Measurements from ENCODE around the gene YIPF1. TPM values are rescaled to one million over a fixed set of nuclear protein-coding genes. Genes with fewer than 3 reads are reported as not detected.

The YIPF1 gene
- polyA plus RNA-seq, 3 donors, result 24.4 to 51.9 (median 42.1) TPM

DNA sequence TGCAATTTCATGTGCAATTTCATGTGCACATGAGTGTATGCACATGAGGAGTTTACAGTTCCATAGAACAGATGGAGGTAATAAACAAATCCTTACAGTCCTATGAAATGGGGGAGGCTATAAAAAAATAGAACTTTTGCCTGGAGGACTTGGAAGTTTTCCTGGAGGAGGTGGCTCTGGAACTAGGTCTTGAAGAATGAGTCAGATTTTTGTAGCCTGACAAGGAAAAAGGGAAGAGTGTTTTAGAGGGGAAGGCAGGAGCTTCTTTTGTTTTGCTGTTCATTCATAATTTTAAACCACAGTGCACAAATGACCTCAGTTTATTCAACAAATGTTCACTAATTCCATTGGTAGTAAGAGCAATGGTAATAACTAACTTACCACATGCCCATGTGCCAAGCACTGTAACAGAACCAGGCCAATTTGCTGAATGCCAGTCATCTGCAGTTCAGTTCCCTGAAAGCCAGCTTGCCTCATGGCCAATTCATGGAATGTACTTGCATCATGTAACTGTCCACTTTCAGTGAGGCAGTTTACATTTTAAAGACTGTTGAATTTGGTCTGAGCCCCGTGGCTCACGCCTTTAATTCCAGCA lies 7.1 kb upstream of the YIPF1 start:
- Mint-ChIP-seq H3K36me3 (no peaks in the 10 kb centered on the region), H3K4me3 (no peak overlapping the region), H3K27ac (no peak overlapping the region), H3K27me3 (ENCODE audit: low read depth in 3 of 3) (peaks cover 0 to 2% (median 2%) of the 10 kb centered on the region in 3 donors), H3K4me1 (peaks cover 26% of the 10 kb centered on the region), H3K9me3 (no peaks in the 10 kb centered on the region)
- TF ChIP-seq, protein P1, sequence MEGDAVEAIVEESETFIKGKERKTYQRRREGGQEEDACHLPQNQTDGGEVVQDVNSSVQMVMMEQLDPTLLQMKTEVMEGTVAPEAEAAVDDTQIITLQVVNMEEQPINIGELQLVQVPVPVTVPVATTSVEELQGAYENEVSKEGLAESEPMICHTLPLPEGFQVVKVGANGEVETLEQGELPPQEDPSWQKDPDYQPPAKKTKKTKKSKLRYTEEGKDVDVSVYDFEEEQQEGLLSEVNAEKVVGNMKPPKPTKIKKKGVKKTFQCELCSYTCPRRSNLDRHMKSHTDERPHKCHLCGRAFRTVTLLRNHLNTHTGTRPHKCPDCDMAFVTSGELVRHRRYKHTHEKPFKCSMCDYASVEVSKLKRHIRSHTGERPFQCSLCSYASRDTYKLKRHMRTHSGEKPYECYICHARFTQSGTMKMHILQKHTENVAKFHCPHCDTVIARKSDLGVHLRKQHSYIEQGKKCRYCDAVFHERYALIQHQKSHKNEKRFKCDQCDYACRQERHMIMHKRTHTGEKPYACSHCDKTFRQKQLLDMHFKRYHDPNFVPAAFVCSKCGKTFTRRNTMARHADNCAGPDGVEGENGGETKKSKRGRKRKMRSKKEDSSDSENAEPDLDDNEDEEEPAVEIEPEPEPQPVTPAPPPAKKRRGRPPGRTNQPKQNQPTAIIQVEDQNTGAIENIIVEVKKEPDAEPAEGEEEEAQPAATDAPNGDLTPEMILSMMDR (IDR thresholded peaks at IDR 0.05), result no peak
- no peaks in the 10 kb centered on the region for H3K9me3 ChIP-seq (replicated peaks in 1 of 2; ENCODE audit: control insufficient read depth in 1 of 2, insufficient read depth in 1 of 2, low read length in 2 of 2)
- H3K27me3 ChIP-seq (ENCODE audit: control insufficient read depth in 2 of 2, insufficient read depth in 2 of 2, low read length in 2 of 2), result no peaks in the 10 kb centered on the region
- H2AFZ ChIP-seq (ENCODE audit: insufficient read depth, low read depth, low read length, poor library complexity, severe bottlenecking), result no peak overlapping the region
- no peak overlapping the region for H3K9ac ChIP-seq (ENCODE audit: insufficient read depth, low read length, poor library complexity, severe bottlenecking)
- no peak for DNase-seq
- intact Hi-C loops (cut with micrococcal nuclease), result loop anchor here in 1 of 2 donors (10.0 kb wide), 1 partner anchor 158 kb away; the partner anchor contains the start of genes TCEANC2 and TMEM59
- no CpG with 5 or more reads among the region's 2 CpGs for WGBS (ENCODE audit: insufficient coverage)
- H3K4me3 ChIP-seq (replicated peaks in 1 of 3; ENCODE audit: low read depth in 2 of 3, low read length in 3 of 3), result no peak overlapping the region
- no peaks in the 10 kb centered on the region for H4K20me1 ChIP-seq (ENCODE audit: insufficient read depth, low read length)
- H3K4me1 ChIP-seq (ENCODE audit: control insufficient read depth in 1 of 2, insufficient read depth in 2 of 2, low read length in 2 of 2), result peaks cover 15 to 19% of the 10 kb centered on the region in 2 donors
- no peaks in the 10 kb centered on the region for H3K79me2 ChIP-seq (ENCODE audit: insufficient read depth, low read length)
- H3K36me3 ChIP-seq (replicated peaks in 1 of 2; ENCODE audit: control insufficient read depth in 1 of 2, insufficient read depth in 2 of 2, low read length in 2 of 2), result no peaks in the 10 kb centered on the region
- H3K4me2 ChIP-seq (replicated peaks; ENCODE audit: extremely low read depth, low read length, poor library complexity, severe bottlenecking), result no peak overlapping the region
- H3K27ac ChIP-seq (ENCODE audit: low read depth in 1 of 2, low read length in 2 of 2), result no peak overlapping the region

DNA sequence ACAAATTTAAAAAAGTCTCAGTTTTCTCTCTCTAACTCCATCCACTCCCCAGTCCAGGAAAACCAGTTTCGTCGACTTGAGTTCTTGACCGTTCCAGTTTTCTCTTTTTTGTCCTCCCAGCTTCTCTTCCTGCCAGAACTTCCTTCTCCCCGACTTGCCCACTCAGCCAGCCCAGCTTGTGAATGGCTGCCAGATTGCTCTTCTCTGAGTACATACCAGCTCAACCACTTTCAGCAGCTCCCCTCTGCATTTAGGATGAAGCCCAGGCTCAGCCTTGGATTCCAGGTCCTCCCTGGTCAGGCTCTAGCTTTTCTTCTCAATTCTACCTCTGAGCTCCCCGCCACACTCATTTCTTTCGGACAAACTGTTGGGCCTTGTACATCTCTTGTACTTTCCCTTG lies 5.8 kb upstream of the YIPF1 start:
- H3K27ac ChIP-seq (ENCODE audit: low read depth in 1 of 2, low read length in 2 of 2), result no peak overlapping the region
- H3K4me1 ChIP-seq (ENCODE audit: control insufficient read depth in 1 of 2, insufficient read depth in 2 of 2, low read length in 2 of 2), result peaks cover 19 to 24% of the 10 kb centered on the region in 2 donors
- TF ChIP-seq, protein P1 (IDR thresholded peaks at IDR 0.05), result no peak
- H3K36me3 ChIP-seq (replicated peaks in 1 of 2; ENCODE audit: control insufficient read depth in 1 of 2, insufficient read depth in 2 of 2, low read length in 2 of 2), result no peaks in the 10 kb centered on the region
- peaks cover 0 to 2% (median 2%) of the 10 kb centered on the region in 3 donors for H3K27me3 Mint-ChIP-seq (ENCODE audit: low read depth in 3 of 3)
- H3K4me3 ChIP-seq (replicated peaks in 1 of 3; ENCODE audit: low read depth in 2 of 3, low read length in 3 of 3), result no peak overlapping the region
- H4K20me1 ChIP-seq (ENCODE audit: insufficient read depth, low read length), result no peaks in the 10 kb centered on the region
- H3K79me2 ChIP-seq (ENCODE audit: insufficient read depth, low read length), result no peaks in the 10 kb centered on the region
- H3K9me3 Mint-ChIP-seq, result no peaks in the 10 kb centered on the region
- H3K9ac ChIP-seq (ENCODE audit: insufficient read depth, low read length, poor library complexity, severe bottlenecking), result no peak overlapping the region
- DNase-seq, result no peak
- no peak overlapping the region for H2AFZ ChIP-seq (ENCODE audit: insufficient read depth, low read depth, low read length, poor library complexity, severe bottlenecking)
- no peaks in the 10 kb centered on the region for H3K9me3 ChIP-seq (replicated peaks in 1 of 2; ENCODE audit: control insufficient read depth in 1 of 2, insufficient read depth in 1 of 2, low read length in 2 of 2)
- no peak overlapping the region for H3K4me3 Mint-ChIP-seq
- intact Hi-C loops (cut with micrococcal nuclease), result loop anchor here in 1 of 2 donors (10.0 kb wide), 1 partner anchor 159 kb away; the partner anchor contains the start of genes TCEANC2 and TMEM59
- H3K27me3 ChIP-seq (ENCODE audit: control insufficient read depth in 2 of 2, insufficient read depth in 2 of 2, low read length in 2 of 2), result no peaks in the 10 kb centered on the region
- no peak overlapping the region for H3K4me2 ChIP-seq (replicated peaks; ENCODE audit: extremely low read depth, low read length, poor library complexity, severe bottlenecking)
- H3K27ac Mint-ChIP-seq, result peak overlapping the region in 3 of 7 donors; percentile 17 to 68 (median 37)
- no peaks in the 10 kb centered on the region for H3K36me3 Mint-ChIP-seq
- WGBS (ENCODE audit: insufficient coverage), result 45% methylated on average over 6 of the region's 6 CpGs
- peaks cover 31% of the 10 kb centered on the region for H3K4me1 Mint-ChIP-seq
